GM12875 (cell line): ENCODE results near the gene KANSL1.

Experiments
- H3K4me3 ChIP-seq: one replicate; pipeline ENCODE4 v1.5.1; 2011; ENCODE audit warnings: low read depth, low read length, control low read depth
- TF ChIP-seq, protein P1 (sequence below): IDR thresholded peaks from 2 replicates; pipeline ENCODE4 v1.5.1; 2011; ENCODE audit warnings: low read depth, mild to moderate bottlenecking, control low read depth, inconsistent platforms, low read length, moderate library complexity, borderline replicate concordance; ENCODE audit not compliant: insufficient read depth

KANSL1 gene

GRCh38 chr17:45996282-45996937, 196.8 kb downstream of the KANSL1 start:
- no peak overlapping the region for H3K4me3 ChIP-seq
- TF ChIP-seq, protein P1, sequence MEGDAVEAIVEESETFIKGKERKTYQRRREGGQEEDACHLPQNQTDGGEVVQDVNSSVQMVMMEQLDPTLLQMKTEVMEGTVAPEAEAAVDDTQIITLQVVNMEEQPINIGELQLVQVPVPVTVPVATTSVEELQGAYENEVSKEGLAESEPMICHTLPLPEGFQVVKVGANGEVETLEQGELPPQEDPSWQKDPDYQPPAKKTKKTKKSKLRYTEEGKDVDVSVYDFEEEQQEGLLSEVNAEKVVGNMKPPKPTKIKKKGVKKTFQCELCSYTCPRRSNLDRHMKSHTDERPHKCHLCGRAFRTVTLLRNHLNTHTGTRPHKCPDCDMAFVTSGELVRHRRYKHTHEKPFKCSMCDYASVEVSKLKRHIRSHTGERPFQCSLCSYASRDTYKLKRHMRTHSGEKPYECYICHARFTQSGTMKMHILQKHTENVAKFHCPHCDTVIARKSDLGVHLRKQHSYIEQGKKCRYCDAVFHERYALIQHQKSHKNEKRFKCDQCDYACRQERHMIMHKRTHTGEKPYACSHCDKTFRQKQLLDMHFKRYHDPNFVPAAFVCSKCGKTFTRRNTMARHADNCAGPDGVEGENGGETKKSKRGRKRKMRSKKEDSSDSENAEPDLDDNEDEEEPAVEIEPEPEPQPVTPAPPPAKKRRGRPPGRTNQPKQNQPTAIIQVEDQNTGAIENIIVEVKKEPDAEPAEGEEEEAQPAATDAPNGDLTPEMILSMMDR = no peak

- no peak overlapping the region for H3K4me3 ChIP-seq
- TF ChIP-seq, protein P1 = no peak
Measured at GRCh38 chr17:45995627-45996270, 197.5 kb downstream of the KANSL1 start.

GRCh38 chr17:45994987-45995386, 198.2 kb downstream of the KANSL1 start:
- TF ChIP-seq, protein P1 = no peak
- no peak overlapping the region for H3K4me3 ChIP-seq

DNA sequence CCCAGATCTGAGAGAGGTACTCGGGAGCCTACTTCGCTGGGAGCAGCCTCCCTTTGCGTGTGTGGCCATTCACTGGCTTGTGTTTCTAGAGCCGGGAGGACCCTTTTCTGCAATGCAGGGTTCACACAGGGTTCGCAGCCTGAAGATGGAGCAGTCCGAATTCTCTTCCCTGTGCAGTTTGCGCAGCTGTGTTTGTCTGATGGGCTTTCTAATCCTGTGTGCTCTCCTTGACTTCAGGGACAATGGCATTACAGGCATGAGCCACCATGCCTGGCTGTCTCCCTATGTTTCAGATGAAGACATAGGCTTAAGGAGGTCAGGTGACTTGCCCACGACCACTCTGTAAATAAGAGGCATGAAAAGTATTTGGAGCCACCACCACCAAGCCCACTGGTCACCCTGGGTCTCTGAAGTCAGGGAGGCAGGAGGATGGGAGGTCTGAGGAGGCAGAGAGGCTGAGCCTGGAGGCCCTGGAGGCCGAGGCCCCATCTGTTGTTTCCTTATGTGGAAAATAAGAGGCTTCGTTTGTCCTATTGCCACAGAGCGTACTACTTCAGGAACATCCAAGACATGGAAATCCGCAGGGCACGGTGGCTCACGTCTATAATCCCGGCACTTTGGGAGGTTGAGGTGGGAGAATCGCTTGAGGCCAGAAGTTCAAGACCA, 199.1 kb downstream of the KANSL1 start:
- H3K4me3 ChIP-seq = no peak overlapping the region
- TF ChIP-seq, protein P1 = no peak

- TF ChIP-seq, protein P1 = no peak
- no peak overlapping the region for H3K4me3 ChIP-seq
Measured at GRCh38 chr17:45992904-45993303, 200.3 kb downstream of the KANSL1 start.

DNA sequence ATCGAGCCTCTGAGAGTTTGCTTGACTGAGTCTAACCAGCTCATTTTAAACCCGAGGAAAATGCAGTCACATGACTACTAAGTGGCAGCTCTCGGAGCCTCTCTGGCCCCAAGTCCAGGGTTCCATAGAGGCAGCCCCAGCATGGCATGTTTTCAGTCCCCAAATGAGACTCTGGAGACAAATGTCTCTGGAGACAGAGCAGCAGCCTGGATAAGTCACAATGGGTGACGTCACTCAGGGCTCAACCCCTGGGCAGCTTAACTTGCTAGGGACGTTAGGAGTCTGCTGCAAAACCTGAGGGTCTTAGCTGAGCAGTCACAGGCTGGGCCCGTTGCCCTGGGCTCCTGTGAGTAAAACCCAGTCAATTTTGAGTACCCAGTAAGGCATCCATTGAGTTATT, 201.1 kb downstream of the KANSL1 start:
- TF ChIP-seq, protein P1 = no peak
- H3K4me3 ChIP-seq = no peak overlapping the region
